Limb (tissue), 2 donors: ENCODE results near the gene CASTOR1.
"Not testable (repeated sequence)": the region's sequence is repeated elsewhere in the genome, so short reads cannot be mapped to it uniquely, and the experiment has no call there.

Experiments
- DNase-seq, 2 donors: peaks; one replicate each; pipeline ENCODE4 v3.0.0-alpha.2; 2016; ENCODE audit errors: extremely low spot score in 2 of 2

The CASTOR1 gene

DNA sequence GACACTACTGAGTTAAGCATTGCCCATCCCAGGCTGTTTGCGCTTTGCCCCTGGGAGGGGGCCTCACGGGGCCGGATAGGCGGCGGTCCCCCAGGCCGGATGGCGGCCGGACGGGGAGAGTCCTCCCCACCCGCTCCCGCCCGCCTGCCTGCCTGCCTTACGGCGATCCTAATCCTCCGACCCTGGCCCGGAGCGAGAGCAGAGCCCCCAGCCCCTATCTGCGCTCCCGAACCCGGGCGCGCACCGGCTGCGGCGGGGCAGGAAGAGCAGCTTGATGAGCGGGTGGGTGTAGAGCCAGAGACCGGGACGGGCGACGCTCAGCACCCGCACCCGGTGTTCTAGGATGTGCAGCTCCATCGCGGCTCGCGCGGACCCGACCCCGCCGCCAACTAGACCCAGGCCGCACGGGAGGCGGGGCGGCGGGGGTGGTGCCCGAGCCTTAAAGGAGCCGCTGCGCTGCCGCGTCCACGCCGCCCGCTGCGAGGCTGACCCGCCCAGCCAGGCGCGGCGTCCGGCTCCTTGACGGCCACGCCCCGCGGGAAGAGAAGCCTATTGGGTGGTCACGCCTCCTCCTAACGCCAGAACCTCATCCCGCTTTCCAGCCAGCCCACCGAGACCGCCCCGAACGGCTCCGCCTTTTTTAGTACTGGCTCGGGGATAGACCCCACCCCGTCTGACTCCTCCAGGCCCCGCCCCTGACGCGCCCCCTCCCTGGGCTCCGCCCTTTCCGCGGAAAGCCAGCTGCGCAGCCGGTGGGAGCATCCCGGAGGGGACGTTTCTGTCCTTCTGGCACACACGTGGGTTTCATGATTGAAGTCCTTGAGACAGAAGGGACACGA, at the start of gene CASTOR1:
Gene CASTOR1, minus strand, starts transcription at position 365 of the 839 bp plus-strand sequence. Its CDS starts 8 bp downstream, at position 357.
- peak; percentile 97 to 98 for DNase-seq

DNA sequence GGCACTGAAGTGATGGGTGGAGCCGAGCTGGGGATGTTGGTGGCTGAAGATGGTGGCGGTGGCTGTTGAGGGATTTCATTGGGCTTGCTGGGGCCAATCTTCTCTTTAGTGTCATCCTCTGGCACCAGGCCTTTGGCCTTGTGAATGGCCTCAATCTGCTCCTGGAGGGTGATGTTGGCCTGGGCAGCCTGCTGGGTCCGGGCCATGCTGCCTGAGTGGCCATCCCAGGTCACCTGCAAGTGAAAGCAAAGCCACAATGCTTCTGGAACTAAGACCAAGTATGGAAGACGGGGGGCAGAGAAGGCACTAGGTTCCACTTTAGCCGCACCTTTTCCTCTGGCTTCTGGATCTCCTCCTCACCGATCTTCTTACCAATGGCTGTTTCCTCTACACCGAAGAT, 49.5 kb upstream of the CASTOR1 start:
- DNase-seq: no peak

DNA sequence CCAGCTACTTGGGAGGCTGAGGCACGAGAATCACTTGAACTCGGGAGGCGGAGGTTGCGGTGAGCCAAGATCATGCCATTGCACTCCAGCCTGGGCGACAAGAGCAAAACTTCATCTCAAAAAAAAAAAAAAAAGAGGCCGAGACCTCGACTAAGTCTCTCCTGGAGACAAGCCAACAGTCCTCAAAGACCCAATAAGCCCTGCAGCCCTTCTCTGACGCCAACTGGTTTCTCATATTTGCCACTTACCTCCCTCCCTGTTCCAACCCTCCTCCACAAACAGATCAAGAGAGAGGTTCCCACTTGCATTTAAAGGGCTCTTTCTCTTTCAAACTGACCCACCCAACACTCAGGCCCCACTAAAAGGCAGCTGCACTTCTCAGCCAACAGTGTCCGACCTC, 49.0 kb upstream of the CASTOR1 start:
- DNase-seq: not testable (repeated sequence)

DNA sequence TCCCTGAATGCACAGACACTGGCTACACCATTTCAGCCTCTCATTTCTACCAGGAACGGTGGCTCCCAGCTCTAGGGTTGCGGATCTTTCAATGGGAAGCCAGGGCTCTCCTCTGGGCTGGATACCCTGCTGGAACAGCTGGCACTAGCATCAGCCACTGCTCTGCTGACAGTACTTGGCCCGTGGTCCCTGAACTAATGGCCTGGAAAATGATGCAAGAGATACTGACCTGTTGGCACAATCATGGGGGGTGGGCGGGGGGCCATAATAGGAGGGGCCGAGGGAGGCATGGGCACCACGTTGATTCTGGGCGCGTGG, 48.1 kb upstream of the CASTOR1 start:
- no peak for DNase-seq

DNA sequence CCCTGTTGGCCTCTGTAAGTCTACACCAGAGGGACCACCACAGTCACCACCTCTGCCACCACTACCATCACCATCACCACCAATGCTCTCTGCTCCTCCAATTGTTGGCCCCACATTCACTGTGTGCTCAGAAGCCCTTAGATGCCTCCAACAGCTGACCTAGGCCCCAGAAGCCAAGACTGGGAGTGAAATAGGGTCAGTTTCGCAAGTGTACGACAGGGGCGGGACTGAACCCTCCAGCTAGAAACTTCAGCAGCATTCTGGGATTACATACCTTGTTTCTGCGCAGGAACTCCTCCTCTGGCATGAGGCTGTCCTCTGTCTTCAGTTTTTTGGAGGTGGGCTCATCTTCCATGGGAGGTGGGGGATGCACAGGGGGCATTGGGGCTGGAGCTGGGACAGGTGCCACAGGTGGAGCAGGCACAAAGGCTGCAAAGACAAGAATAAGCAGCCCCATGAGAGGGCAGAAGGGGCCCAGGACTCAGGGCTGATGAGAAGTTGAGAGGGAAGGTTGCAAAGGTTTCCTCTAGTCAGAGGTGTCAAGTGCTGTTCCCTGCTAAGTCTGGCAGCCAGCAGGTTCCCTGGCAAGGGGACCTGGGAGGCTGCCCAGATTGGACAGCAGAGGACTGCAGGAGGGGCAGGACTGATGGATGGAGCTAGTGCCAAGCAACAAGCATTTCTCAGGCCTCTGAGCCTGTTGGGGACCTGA, 47.6 kb upstream of the CASTOR1 start:
- DNase-seq: no peak

DNA sequence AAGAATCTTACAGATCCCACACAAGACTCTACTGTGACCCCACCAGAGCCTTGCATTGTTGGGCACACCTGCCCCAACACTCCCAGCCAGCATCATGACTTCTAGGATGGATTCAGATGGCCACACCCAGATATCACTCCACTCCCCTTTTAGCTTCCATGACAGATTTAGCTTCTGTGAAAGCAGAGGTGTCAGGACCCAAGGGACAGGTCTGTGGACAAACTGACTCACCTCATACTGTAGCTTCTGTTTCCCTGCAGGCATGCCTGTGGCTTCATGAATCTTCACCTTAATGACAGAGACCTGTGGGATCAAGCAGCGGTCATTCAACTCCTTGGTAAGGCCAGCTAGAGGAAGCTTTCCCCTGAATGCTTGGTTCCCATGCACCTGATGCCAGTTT, 45.9 kb upstream of the CASTOR1 start:
- DNase-seq: no peak

DNA sequence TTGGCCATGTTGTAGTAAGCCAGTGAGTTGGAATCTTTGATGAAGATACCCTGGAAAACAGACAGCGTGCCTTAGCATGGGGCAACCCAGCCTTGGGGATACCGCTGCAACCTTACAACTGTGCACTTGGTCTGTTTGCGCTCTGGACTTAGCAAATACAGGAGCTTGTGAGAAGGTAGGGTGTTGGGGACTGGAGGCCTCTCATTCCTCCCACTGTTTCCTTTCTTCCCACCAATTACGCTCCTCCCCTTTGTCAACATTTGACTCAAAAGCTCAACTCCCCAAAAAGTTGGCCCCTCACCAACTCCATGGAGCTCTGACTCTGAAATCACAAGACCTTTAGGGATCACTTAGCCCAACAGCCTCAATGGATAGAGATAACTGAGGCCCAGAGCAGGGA, 45.3 kb upstream of the CASTOR1 start:
- no peak for DNase-seq

DNA sequence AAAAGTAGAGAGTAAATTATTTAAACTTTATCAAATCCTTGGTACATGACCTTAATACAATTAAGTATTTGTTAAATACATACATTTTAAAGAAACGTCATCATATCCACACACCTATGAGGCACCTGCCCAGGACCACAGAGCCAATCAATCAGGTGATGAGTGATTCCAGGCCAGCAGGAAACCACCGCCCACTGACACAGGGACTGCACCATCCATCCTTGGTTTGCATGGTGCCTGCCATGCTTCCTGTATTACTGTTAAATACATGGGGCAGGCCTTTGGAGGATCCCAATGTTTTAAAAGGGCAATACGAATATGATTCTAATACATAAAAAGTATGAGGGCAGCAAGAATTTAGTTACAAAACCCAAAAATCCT, 44.4 kb upstream of the CASTOR1 start:
- DNase-seq: no peak

DNA sequence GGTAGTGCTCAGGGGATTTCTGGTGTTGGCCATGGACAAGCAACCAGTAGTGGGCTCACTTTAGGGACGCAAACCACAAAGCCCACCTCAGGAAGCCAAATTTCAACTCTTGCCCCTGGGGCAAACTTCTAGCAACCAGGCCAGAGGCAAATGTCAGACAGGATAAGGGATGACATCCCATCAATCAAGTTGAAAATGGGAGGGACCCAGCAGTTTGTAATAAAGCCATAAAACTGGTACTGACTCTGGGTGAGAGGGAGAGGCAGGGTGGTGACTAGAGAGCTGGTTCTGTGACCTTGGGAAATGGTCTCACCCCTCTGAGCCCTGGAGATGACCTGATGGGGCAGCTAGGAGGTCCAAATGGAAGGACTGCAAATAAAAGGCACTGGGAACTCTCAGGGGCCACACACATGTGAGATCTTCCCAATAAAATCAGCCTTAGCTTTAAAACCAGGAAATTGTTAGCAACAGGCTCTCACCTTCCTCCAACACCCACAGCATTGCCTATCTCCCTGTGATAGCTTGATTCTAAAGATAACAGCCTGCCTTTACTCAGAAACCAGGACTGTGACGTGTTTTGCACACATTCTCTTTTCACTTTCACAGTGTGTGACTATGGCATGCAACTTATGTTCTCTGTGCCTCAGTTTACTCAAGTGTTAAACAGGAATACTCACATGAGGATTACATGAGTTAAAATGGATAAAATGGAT, 43.8 kb upstream of the CASTOR1 start:
- no peak for DNase-seq

DNA sequence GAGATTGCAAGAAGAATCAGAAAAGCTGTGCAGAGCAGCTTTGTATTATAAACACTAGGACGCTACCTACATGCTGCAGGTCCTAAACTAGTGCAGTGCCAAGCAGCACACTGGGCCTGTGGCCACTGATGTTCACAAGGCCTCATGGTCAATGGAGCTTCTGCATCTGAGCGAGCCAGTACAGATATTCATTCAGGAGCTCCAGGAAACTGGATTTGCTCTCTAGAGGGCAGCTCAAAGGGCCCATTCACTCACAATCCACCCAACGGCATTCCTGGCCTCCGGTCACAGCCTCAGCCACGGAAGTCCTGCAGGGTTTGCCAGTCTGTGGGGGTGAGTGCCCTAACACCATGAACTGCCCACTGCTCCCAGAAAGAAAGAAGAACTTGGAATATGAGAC, 43.2 kb upstream of the CASTOR1 start:
- no peak for DNase-seq

DNA sequence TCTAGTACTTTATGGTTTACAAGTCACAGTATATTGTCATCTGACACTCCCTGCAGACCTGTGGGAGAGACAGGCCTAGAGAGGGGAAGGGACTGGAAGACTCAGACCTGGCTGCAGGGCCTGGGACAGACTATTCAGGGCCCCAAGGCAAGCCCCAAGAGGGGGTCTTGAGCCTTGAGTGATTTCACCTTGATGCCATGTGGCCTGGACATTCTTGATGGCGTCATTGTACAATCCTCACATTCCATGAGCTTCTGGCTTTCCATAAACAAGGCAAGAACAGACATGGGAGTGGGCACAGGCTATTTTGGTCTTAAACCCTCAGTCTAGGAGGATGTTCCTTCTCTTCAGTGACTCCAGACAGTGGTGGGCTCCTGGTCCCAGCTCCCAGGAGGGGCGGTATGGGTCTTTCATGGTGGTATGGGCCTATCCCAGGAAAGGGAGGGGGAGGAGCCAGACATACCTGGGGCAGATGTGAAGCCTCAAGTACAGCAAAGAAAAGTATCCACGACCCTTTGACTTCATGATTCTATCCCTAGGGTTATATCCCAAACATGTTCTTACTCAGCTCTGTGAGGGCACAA, 39.3 kb upstream of the CASTOR1 start:
- no peak for DNase-seq

DNA sequence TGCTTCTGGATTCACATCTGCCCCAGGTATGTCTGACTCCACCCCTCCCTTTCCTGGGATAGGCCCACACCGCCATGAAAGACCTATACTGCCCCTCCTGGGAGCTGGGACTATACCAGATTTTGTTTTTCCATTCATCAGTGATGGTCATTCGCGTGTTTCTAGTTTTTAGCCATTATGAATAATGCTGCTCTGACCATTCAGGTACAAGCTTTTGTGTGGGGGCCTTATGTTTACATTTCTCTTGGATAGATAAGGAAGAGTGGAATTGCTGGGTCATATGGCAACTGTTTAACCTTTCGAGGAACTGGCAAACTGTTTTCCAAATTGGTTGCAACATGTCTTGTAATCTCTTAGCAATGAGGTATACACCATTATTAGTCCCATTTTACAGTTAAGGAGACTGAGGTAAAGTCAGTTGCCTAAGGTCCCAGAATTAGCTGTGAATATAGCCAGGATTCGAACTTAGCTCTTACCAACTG, 38.6 kb upstream of the CASTOR1 start:
- no peak for DNase-seq

DNA sequence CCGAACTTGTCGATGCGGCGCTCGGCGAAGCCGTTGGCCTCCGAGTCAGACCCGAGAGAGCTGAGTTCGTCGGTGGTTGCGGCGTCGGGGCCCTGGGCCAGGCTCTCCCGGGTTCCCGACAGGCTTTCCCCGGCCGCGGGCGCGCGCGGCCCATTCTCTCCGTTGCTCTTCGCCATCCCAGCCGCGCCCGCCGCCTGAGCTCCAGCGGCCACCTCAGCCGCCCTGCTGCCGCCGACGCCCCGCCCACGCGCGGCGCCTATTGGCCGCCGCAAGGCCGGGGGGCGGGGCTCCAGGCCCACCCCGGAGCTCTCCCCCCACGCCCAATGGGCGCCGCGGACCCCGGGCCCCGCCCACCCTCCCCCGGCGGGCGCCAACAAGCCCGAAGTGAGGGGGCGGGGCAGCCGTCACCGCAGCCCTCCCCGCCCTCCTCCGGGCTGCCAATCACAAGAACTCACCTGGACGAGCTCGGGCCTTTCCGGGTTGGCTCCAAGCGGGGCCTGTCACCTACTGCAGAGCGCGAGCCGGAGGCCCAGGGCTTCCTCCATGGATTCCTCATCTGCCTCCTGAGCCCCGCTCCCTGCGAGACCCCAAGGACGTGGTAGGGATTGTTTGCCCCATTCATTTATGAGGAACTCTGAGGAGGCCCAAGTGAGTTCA, 37.5 kb upstream of the CASTOR1 start, which contains the start of gene TBC1D10A:
Gene TBC1D10A, minus strand, starts transcription at position 236 of the 657 bp plus-strand sequence. Its CDS starts 60 bp downstream, at position 176.
- peak; percentile 93 to 95 for DNase-seq

DNA sequence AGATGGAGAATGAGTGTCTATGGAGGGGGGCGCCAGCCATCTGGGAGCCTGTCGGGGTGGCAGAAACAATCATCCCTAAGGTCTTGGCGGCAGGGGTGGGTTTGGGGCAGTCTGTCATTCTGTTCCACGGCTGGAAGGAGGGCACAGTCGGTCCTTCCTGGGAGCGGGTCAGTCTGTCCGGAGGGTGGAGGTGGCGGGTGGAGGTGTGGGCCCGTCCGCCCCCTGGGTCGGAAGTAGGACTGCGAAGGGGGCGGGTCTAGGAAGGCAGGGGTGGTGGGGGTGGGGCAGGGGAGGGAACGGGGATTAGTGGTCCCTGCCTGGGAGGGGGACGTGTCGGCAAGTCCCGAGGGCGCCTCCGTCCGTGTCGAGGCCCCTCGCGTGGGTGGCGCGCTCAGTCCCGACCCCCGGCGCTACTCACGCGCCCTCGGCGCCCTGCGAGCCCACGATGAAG, 37.0 kb upstream of the CASTOR1 start:
- no peak for DNase-seq

DNA sequence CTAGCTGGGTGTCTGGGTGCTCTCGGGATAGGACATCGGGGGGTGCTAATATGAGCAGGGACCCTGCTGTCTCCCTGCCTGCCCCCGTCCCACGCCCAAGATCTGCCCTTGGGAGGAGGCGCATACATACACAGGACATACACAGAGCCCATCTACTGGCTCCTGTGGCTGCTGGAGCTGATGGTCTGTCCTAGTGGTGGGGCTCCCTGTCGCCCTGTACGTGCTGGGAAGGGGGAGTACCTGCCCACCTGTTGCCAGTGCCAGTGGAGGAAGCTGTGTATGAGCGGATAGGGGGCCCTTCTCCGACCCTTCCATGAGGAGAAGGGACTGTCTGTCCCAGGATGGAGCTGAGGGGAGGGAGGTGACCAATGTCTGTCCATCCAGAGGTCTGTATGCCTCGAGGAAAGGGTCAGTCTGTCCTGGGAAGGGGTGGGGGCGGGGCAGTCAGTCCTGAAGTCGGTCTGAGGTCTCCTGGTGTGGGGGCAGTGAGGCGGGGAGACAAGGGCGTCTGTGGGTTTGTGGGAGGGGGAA, 36.5 kb upstream of the CASTOR1 start:
- DNase-seq: no peak

DNA sequence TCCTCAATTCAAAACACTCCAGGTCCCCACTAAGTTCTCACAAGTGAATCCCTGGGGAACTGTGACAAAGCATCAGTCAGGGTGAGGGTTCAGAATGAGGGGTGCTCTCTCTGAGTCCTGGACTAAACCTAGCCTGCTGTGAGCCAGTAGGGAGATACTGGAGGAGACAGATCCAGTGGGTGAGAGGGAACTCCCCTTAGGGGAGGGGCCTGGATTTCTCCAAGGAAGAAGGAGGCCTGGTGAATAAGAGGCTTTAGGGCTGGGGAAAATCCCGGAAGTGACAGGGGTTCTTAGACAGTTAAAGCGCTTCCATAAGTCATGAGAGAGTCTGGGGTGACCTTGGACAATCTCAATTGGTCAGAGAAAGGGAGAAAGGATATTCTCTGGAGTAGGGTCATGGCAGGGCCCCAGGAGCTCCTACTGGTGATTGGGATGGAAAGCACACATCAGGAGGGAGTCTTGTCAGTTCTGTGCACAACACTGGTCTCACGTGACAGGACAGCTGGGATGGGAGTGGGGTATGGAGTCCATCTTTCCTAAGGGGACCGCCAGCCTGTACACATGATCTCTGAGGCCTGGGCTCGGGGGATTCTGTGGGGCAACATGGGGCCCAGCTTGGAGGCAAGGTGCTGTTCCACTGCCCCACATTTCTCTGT, 35.9 kb upstream of the CASTOR1 start:
- no peak for DNase-seq

DNA sequence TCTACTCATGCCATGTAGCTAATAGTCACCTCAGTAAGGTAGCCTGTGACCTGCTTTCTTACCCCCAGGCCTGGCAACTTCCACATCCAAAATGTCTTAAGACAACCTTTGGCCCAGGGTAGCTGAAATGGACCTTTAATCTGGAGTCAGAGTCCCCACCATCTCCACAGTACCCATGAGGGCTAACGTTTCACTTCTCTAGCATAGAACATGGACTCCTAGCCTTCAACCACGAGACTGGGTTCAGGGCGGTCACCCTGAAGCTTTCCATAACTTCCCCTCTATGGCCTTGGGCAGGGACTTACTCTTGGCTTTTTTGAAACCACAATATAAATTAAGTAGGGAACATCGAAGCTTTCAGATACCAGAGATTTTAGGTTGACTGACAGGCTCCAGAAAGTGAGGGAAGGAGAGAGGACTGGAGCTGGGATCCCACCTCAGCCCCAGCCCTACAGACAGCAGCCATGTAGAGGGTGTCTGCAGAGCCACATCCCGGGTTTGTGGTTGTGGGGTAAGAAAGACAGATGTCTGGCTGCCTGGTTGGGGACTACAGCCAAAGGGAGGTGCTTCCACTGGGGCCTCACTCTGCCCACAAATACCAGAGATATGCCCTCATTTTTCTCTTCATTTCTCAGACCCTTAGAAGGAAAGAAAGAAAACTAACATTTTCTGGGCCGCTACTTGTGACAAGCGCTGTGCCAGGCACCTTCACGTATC, 34.9 kb upstream of the CASTOR1 start:
- DNase-seq: no peak

DNA sequence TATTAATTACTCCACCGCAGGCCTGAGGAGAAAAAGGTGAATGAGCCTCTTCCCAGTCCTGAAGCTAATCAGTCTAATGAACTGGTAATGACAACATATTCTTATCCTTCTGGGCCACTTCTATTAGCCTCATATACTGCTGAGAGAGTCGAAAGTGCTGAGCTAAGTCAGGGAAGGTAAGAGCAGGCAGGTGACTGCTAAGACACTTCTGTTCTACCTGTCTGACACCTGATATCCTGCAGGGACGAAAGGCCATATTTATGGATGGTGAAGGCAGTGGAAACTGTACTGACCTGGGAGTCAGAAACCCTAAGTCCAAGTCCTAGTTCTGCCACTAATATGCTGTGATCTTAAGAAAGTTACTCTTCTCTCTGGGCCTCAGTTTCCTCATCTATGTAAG, 33.9 kb upstream of the CASTOR1 start:
- no peak for DNase-seq

DNA sequence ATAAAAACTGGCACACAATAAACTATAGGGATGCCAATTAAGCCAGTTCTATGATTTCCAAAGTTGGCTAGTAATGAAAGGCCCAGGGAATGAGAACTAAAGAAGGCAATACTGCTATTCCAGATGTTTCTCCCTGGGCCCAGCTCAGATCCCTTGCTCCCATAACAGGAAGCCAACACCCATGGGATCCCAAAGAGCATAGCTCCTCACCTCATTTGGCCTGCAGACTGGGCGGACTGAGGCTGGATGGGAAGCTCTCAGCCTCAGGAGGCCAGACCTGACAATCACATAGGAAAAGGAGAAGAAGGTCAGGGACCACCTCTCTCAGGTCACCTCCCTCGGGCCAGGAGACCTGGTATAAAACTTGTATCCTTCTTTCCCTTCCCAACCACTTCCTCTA, 32.2 kb upstream of the CASTOR1 start:
- DNase-seq: no peak
